Measurements from ENCODE around the gene EIF4A3. TPM values are rescaled to one million over a fixed set of nuclear protein-coding genes. Genes with fewer than 3 reads are reported as not detected.

Gene EIF4A3
- total RNA-seq, 4 donors from 2014 or later, result 69.0 to 112 (median 94.7) TPM

Small RNA genes lying within 50 kb of the gene (small RNA-seq; reads per million reads assigned to genes)
- gene AC087741.2 (0 reads per million in 4 donors), gene MIR1268B (0 reads per million in 4 donors)

Other genes with a start within 250 kb of the EIF4A3 start
- gene TBC1D16, start 111.3 kb downstream of the EIF4A3 start, total RNA-seq, result 10 to 100 TPM in 2 of 4 donors, 1 to 10 TPM in 2; 6.4 to 20.2 (median 11.5) TPM
- 1 to 10 TPM in 3 of 4 donors, under 1 TPM in 1; 0.32 to 3.9 (median 2.1) TPM for gene CCDC40, start 110.5 kb downstream of the EIF4A3 start, total RNA-seq
- 10 to 100 TPM; 14.3 to 50.4 (median 28.7) TPM for gene GAA, start 45.5 kb downstream of the EIF4A3 start, total RNA-seq
- gene CARD14, start 22.9 kb upstream of the EIF4A3 start, total RNA-seq, result 10 to 100 TPM; 13.0 to 54.3 (median 27.6) TPM
- 10 to 100 TPM in 3 of 4 donors, 1 to 10 TPM in 1; 8.7 to 18.7 (median 12.9) TPM for gene SGSH, start 73.2 kb upstream of the EIF4A3 start, total RNA-seq
- 10 to 100 TPM in 1 of 4 donors, 1 to 10 TPM in 3; 5.7 to 11.4 (median 7.6) TPM for gene SLC26A11, start 73.3 kb upstream of the EIF4A3 start, total RNA-seq
- gene RNF213, start 113.7 kb upstream of the EIF4A3 start, total RNA-seq, result 10 to 100 TPM; 56.1 to 67.9 (median 60.9) TPM

Data from esophagus squamous epithelium (tissue), 4 donors.